Measurements from ENCODE around the gene DOHH.

DNA sequence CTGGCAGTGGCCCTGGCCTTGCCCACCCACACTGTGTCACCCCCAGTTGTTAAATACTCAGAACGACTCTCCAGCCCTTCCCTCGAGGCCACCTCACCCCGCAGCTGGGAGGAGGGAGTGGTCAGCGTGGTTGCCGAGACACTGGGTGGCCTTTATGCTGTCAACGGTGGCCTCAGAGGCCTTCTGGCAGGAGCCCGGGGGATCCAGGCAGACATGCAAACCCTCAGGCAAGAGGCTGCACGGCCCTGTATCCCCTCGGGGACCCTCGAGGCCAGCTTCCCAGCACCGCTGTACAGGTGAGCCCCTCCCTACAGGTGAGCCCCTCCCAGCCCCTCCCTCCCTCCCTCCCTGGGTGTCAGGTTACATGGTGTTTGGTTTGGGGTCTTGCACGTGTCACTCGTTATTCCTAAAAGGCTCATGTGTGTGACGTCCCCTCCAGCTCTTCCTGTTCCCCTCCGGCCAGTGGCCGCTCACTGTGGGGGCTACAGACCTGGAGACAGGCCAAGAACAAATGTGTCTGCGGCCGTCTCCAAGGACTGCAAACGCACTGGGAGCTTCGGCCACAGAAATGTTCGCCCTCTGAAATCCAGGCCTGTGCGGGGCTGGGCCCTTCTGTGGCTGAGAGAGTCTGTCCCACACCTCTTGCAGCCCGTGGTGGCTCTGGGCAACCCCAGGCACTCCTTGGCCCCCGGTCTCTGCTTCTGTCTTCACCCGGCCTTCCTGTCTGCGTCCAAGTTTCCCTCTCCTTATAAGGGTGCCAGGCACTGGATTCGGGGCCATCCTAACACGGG is 38.7 kb upstream of the DOHH start, which contains the start of gene TEKTIP1:
- TF ChIP-seq EP300 (IDR thresholded peaks at IDR 0.05), result no peak
- no peak for TF ChIP-seq POLR2A (IDR thresholded peaks at IDR 0.05; ENCODE audit: low read length)
- TF ChIP-seq, protein P1, sequence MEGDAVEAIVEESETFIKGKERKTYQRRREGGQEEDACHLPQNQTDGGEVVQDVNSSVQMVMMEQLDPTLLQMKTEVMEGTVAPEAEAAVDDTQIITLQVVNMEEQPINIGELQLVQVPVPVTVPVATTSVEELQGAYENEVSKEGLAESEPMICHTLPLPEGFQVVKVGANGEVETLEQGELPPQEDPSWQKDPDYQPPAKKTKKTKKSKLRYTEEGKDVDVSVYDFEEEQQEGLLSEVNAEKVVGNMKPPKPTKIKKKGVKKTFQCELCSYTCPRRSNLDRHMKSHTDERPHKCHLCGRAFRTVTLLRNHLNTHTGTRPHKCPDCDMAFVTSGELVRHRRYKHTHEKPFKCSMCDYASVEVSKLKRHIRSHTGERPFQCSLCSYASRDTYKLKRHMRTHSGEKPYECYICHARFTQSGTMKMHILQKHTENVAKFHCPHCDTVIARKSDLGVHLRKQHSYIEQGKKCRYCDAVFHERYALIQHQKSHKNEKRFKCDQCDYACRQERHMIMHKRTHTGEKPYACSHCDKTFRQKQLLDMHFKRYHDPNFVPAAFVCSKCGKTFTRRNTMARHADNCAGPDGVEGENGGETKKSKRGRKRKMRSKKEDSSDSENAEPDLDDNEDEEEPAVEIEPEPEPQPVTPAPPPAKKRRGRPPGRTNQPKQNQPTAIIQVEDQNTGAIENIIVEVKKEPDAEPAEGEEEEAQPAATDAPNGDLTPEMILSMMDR (IDR thresholded peaks at IDR 0.05), result no peak
- no peak for TF ChIP-seq ZNF302 (CRISPR knock-in tag; IDR thresholded peaks at IDR 0.05)
- TF ChIP-seq, protein P2, sequence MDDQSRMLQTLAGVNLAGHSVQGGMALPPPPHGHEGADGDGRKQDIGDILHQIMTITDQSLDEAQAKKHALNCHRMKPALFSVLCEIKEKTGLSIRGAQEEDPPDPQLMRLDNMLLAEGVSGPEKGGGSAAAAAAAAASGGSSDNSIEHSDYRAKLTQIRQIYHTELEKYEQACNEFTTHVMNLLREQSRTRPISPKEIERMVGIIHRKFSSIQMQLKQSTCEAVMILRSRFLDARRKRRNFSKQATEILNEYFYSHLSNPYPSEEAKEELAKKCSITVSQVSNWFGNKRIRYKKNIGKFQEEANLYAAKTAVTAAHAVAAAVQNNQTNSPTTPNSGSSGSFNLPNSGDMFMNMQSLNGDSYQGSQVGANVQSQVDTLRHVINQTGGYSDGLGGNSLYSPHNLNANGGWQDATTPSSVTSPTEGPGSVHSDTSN (IDR thresholded peaks at IDR 0.05), result no peak
- no peak for TF ChIP-seq CHD2 (IDR thresholded peaks at IDR 0.05; ENCODE audit: low read length, partially characterized antibody)

Data from A549 (cell line).